ENCODE results near the gene BRD9.
"Not testable (repeated sequence)": the region's sequence is repeated elsewhere in the genome, so short reads cannot be mapped to it uniquely, and the experiment has no call there.

The BRD9 gene

DNA sequence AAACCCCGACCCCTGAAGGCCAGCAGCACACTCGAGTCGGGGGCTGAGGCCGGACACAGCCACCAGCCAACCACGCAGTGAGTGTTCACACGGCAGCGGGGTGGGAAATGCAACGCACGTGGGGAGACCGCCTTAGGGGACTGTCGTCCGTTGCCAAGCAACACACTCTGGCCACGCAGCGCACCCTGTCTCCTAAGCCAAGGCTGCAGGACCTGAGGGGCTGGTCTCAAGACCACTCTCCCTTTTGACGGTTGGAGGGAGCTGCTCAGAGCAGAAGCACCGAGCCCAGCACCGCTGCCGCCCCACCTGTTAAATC is 7.5 kb downstream of the BRD9 start:
- Mint-ChIP-seq H3K36me3 (ENCODE audit: low read depth) (peaks cover 87% of the 10 kb centered on the region), H3K27me3 (ENCODE audit: low read depth) (peaks cover 4% of the 10 kb centered on the region), H3K4me1 (ENCODE audit: low read depth) (peaks cover 24% of the 10 kb centered on the region), H3K27ac (no peak overlapping the region), H3K4me3 (no peak overlapping the region), H3K9me3 (peaks cover 14% of the 10 kb centered on the region)
- DNase-seq (ENCODE audit: low spot score), result no peak

DNA sequence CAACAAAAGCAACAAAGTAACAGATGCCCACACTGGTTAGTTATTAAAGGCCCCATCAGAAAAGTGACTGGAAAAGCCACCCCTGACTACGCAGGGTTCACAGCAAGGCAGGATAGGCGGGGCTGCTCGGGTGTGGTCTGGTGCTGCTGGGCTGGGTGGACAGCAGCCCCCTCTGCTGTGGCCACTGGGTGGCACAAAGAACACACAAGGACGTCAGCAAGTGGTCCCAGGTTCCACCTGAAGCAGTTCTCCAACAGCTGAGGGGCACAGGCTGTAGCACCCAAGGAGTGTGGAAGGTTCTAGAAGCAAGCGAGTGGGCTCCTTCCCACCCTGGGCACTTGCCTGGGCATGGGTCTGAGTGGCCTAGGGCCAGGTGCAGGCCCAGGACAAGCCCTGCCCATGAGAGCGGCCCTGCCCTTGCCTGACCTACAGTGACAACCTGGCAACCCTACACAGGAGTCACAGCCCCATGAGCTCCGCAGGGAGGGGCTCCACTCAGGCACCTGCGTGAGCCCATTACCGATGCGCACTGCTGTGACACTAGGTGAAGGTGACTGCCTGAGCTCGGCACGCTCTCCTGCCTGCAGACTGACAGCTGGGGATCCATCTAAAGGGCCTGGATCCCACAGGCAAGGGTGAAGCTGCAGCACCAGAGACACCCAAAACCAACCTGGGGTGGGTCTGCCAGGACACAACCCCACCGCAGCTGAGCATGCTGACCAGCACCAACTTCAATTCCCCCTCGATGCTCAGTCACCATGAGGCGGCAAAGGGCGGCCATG is 8.1 kb downstream of the BRD9 start:
- H3K27me3 Mint-ChIP-seq (ENCODE audit: low read depth), result peaks cover 4% of the 10 kb centered on the region
- no peak for DNase-seq (ENCODE audit: low spot score)
- H3K36me3 Mint-ChIP-seq (ENCODE audit: low read depth), result peaks cover 84% of the 10 kb centered on the region
- H3K4me3 Mint-ChIP-seq, result no peak overlapping the region
- H3K27ac Mint-ChIP-seq, result no peak overlapping the region
- H3K9me3 Mint-ChIP-seq, result peaks cover 14% of the 10 kb centered on the region
- peaks cover 24% of the 10 kb centered on the region for H3K4me1 Mint-ChIP-seq (ENCODE audit: low read depth)

- DNase-seq (ENCODE audit: low spot score), result no peak
- H3K4me3 Mint-ChIP-seq, result no peak overlapping the region
- H3K4me1 Mint-ChIP-seq (ENCODE audit: low read depth), result peaks cover 19% of the 10 kb centered on the region
- peaks cover 4% of the 10 kb centered on the region for H3K27me3 Mint-ChIP-seq (ENCODE audit: low read depth)
- H3K27ac Mint-ChIP-seq, result no peak overlapping the region
- H3K9me3 Mint-ChIP-seq, result peaks cover 14% of the 10 kb centered on the region
- peaks cover 76% of the 10 kb centered on the region for H3K36me3 Mint-ChIP-seq (ENCODE audit: low read depth)
These were observed 9.0 kb downstream of the BRD9 start for GRCh38 chr5:883475-884181.

GRCh38 chr5:882253-883183 is 10.1 kb downstream of the BRD9 start:
- DNase-seq (ENCODE audit: low spot score), result no peak

DNA sequence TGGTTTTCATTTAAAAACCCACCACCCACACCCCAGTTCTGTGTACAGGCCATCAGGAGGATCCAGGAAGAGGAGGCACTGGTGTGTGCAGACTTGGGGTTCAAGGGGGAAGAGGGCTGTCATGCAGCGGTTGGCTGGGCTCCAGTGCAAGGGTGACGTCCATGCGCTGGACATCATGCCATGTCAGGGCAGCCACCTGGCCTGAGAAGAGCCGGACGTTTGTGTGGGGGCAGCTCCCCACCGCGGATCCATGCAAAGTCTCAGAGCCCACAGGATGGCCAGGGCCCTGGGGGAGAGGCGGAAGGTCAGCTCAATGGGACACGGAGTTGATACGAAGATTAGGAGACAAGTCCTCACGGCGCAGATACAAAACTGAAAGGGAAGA is 11.1 kb downstream of the BRD9 start:
- H3K9me3 Mint-ChIP-seq, result peaks cover 14% of the 10 kb centered on the region
- peaks cover 13% of the 10 kb centered on the region for H3K4me1 Mint-ChIP-seq (ENCODE audit: low read depth)
- H3K27me3 Mint-ChIP-seq (ENCODE audit: low read depth), result peaks cover 4% of the 10 kb centered on the region
- H3K36me3 Mint-ChIP-seq (ENCODE audit: low read depth), result peaks cover 69% of the 10 kb centered on the region
- DNase-seq (ENCODE audit: low spot score), result no peak
- no peak overlapping the region for H3K4me3 Mint-ChIP-seq
- no peak overlapping the region for H3K27ac Mint-ChIP-seq

More at GRCh38 chr5:882253-883183, 10.1 kb downstream of the BRD9 start:
- H3K27me3 Mint-ChIP-seq (ENCODE audit: low read depth), result peaks cover 4% of the 10 kb centered on the region
- H3K9me3 Mint-ChIP-seq, result peaks cover 14% of the 10 kb centered on the region
- peak overlapping the region; percentile 76 for H3K27ac Mint-ChIP-seq
- peak overlapping the region; percentile 36 for H3K4me3 Mint-ChIP-seq
- H3K36me3 Mint-ChIP-seq (ENCODE audit: low read depth), result peaks cover 72% of the 10 kb centered on the region
- H3K4me1 Mint-ChIP-seq (ENCODE audit: low read depth), result peaks cover 14% of the 10 kb centered on the region

GRCh38 chr5:880816-881550 is 11.6 kb downstream of the BRD9 start:
- Mint-ChIP-seq H3K4me1 (ENCODE audit: low read depth) (peaks cover 13% of the 10 kb centered on the region), H3K27me3 (ENCODE audit: low read depth) (peaks cover 4% of the 10 kb centered on the region), H3K27ac (no peak overlapping the region), H3K36me3 (ENCODE audit: low read depth) (peaks cover 64% of the 10 kb centered on the region), H3K9me3 (peaks cover 14% of the 10 kb centered on the region), H3K4me3 (no peak overlapping the region)
- no peak for DNase-seq (ENCODE audit: low spot score)

GRCh38 chr5:878677-879076 is 13.9 kb downstream of the BRD9 start:
- not testable (repeated sequence) for DNase-seq (ENCODE audit: low spot score); H3K4me3 Mint-ChIP-seq; H3K27me3 Mint-ChIP-seq (ENCODE audit: low read depth); H3K27ac Mint-ChIP-seq
- Mint-ChIP-seq H3K9me3 (peaks cover 14% of the 10 kb centered on the region), H3K4me1 (ENCODE audit: low read depth) (peaks cover 13% of the 10 kb centered on the region), H3K36me3 (ENCODE audit: low read depth) (peaks cover 57% of the 10 kb centered on the region)

GRCh38 chr5:878125-878524 is 14.5 kb downstream of the BRD9 start:
- Mint-ChIP-seq H3K27me3 (ENCODE audit: low read depth) (peaks cover 4% of the 10 kb centered on the region), H3K4me1 (ENCODE audit: low read depth) (peaks cover 13% of the 10 kb centered on the region), H3K36me3 (ENCODE audit: low read depth) (peaks cover 55% of the 10 kb centered on the region), H3K27ac (no peak overlapping the region), H3K9me3 (peaks cover 12% of the 10 kb centered on the region), H3K4me3 (no peak overlapping the region)
- DNase-seq (ENCODE audit: low spot score), result no peak

DNA sequence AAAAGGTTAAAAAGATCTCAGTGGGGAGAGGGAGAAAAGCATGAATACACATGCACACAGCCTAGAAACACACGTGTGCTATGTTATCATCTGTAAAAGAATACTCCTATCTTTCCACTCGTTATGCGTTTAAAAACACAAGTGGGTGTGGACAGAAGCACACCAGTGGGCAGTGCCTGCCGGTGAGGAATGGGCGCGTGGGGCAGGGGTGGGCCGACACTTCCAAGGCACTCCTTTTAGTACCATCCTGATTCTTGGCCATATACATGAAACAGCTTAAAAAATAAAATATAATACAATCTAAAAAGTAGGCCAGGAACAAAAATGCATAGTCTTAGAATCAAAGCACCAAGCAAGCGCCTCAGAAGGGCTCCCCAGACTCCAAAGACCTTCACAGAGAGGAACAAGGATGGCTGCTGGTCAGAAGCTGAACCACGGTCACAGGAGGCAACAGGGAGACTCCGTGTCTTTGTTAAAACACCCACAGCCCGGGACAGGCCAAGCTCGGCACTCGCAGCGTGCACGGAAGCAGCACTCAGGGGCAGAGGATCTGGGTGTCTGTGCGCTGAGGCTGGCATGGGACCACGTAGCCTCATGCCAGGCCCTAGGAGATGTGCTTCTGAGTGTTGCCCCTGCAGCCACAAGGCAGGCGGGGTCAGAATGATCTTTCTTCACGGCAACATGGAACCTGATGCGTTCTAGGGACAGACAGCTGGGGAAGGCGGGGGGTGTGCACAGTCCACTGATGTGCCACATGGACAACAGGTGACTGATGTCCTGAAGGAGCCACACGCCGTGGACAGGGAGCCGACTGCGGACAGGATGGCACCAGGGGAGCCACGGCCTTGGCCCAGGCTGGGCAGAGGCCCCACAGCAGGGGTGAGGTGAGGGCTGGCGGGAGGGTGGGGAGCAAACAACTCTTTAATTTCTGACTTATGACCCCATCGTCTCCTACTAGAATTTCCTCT is 15.9 kb downstream of the BRD9 start:
- H3K36me3 Mint-ChIP-seq (ENCODE audit: low read depth), result peaks cover 43% of the 10 kb centered on the region
- H3K9me3 Mint-ChIP-seq, result no peaks in the 10 kb centered on the region
- no peak for DNase-seq (ENCODE audit: low spot score)
- H3K4me1 Mint-ChIP-seq (ENCODE audit: low read depth), result peaks cover 2% of the 10 kb centered on the region
- H3K4me3 Mint-ChIP-seq, result no peak overlapping the region
- no peaks in the 10 kb centered on the region for H3K27me3 Mint-ChIP-seq (ENCODE audit: low read depth)
- H3K27ac Mint-ChIP-seq, result no peak overlapping the region

DNA sequence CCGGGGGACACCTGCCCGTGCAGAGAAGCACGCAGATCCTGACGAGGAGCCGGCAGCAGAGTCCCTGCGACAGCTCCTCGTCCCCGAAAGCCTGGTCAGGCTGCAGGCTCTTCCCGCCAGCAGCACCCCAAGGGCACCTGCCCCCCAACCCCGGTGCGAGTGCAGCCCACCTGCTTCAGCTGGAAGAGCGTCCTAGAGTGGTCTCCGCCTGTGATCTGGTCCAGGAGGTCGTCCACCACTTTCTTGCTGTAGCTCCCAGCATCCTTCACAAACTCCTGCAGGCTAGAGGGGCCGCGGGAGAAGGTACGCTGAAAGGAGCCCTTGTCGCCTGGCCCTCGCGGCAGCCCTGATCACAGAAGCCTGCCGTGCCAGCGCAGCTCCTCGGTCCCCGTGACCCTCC is 16.7 kb downstream of the BRD9 start:
- DNase-seq (ENCODE audit: low spot score), result no peak
- no peaks in the 10 kb centered on the region for H3K9me3 Mint-ChIP-seq
- H3K36me3 Mint-ChIP-seq (ENCODE audit: low read depth), result peaks cover 42% of the 10 kb centered on the region
- H3K4me3 Mint-ChIP-seq, result no peak overlapping the region
- no peaks in the 10 kb centered on the region for H3K4me1 Mint-ChIP-seq (ENCODE audit: low read depth)
- no peak overlapping the region for H3K27ac Mint-ChIP-seq
- no peaks in the 10 kb centered on the region for H3K27me3 Mint-ChIP-seq (ENCODE audit: low read depth)

GRCh38 chr5:873328-873727 is 19.3 kb downstream of the BRD9 start:
- no peaks in the 10 kb centered on the region for H3K9me3 Mint-ChIP-seq
- H3K4me3 Mint-ChIP-seq, result no peak overlapping the region
- H3K4me1 Mint-ChIP-seq (ENCODE audit: low read depth), result no peaks in the 10 kb centered on the region
- peaks cover 53% of the 10 kb centered on the region for H3K36me3 Mint-ChIP-seq (ENCODE audit: low read depth)
- DNase-seq (ENCODE audit: low spot score), result no peak
- H3K27me3 Mint-ChIP-seq (ENCODE audit: low read depth), result no peaks in the 10 kb centered on the region
- no peak overlapping the region for H3K27ac Mint-ChIP-seq

DNA sequence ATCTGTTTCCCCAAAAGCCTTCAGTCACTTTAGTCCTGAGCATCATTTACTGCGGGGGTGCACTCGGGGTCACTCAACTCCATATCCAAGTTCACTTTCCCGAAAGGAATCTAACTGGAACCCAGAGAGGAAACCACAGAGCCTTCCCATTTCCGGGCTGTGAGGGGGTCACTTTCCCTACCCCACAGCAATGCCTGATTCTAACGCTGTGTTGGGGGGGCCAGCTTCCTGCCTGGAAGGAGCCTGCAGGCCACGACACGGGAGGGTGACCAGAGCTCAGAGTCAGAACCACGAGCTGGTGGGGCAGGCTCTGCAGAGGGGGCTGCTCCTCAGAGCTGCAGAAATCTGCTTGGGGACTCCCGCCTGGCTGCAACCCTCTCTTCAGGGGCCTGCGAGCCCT is 20.3 kb downstream of the BRD9 start:
- Mint-ChIP-seq H3K27me3 (ENCODE audit: low read depth) (no peaks in the 10 kb centered on the region), H3K36me3 (ENCODE audit: low read depth) (peaks cover 51% of the 10 kb centered on the region), H3K4me1 (ENCODE audit: low read depth) (no peaks in the 10 kb centered on the region), H3K27ac (no peak overlapping the region), H3K4me3 (no peak overlapping the region), H3K9me3 (no peaks in the 10 kb centered on the region)
- DNase-seq (ENCODE audit: low spot score), result no peak
